Mucosa of rectum (tissue), 2 donors: ENCODE data around the gene TUT4.

Experiments
- H3K27ac ChIP-seq, 2 donors: one replicate each; pipeline ENCODE4 v1.7.0; 2013; ENCODE audit warnings: inconsistent platforms in 2 of 2, low read depth in 2 of 2, low read length in 2 of 2
- H3K27me3 ChIP-seq, 2 donors: one replicate each; pipeline ENCODE4 v1.7.0; 2013; ENCODE audit warnings: low read length in 2 of 2; ENCODE audit not compliant: control insufficient read depth in 2 of 2, insufficient read depth in 2 of 2
- H3K36me3 ChIP-seq, 2 donors: one replicate each; pipeline ENCODE4 v1.7.0; 2013; ENCODE audit warnings: low read length in 2 of 2; ENCODE audit not compliant: control insufficient read depth in 2 of 2, insufficient read depth in 2 of 2
- H3K4me1 ChIP-seq, 2 donors: one replicate each; pipeline ENCODE4 v1.7.0; 2013; ENCODE audit warnings: low read length in 2 of 2, mild to moderate bottlenecking in 1 of 2; ENCODE audit not compliant: control insufficient read depth in 2 of 2, insufficient read depth in 2 of 2
- H3K4me3 ChIP-seq, 2 donors: one replicate each; pipeline ENCODE4 v1.7.0; 2013; ENCODE audit warnings: low read length in 2 of 2
- H3K9ac ChIP-seq, 2 donors: one replicate each; pipeline ENCODE4 v1.7.0; 2013; ENCODE audit warnings: low read length in 2 of 2, low read depth in 1 of 2, mild to moderate bottlenecking in 1 of 2
- H3K9me3 ChIP-seq, 2 donors: one replicate each; pipeline ENCODE4 v1.7.0; 2013; ENCODE audit warnings: low read length in 2 of 2; ENCODE audit not compliant: control insufficient read depth in 2 of 2
- donor health status: healthy.
- donor health status: Normal muscosa, but diverticular disease.

Gene TUT4

DNA sequence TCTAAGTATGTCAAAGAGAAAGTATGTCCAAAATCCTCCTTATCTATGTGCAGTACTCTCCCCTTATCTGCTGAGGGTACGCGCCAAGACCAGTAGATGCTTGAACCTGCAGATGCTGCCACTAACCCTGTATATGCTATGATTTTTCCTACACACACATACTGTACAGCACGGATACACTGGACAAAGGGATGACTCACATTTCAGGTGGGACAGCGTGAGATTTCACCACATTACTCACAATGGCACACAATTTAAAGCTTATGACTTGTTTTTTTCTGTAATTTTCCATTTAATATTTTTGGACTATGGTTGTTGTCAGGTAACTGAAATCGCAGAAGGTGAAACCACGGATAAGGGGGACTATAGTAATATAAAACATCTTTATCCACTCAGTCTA, 152.8 kb downstream of the TUT4 start:
- H3K9me3 ChIP-seq, result no peaks in the 10 kb centered on the region
- no peak overlapping the region for H3K4me3 ChIP-seq
- H3K27me3 ChIP-seq, result no peaks in the 10 kb centered on the region
- H3K9ac ChIP-seq, result no peak overlapping the region
- peaks cover 0 to 3% of the 10 kb centered on the region in 2 donors for H3K36me3 ChIP-seq
- H3K4me1 ChIP-seq, result peaks cover 11 to 13% of the 10 kb centered on the region in 2 donors
- H3K27ac ChIP-seq, result no peak overlapping the region

DNA sequence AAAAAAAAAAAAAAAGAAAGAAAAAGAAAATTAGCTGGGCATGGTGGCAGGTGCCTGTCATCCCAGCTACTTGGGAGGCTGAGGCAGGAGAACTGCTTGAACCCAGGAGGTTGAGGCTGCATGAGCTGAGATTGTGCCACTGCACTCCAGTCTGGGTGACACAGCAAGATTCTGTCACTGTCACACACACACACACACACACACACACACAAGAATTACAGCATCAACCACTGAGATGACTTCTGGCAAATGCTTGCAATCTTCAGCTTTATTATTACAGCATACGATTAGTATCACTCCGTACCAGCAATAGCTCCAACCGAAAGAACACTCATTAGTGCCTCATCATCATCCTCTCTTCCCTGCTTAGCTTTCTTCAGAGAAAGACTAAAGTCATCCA, 153.3 kb downstream of the TUT4 start:
- no peak overlapping the region for H3K4me3 ChIP-seq
- H3K9ac ChIP-seq, result no peak overlapping the region
- H3K27me3 ChIP-seq, result no peaks in the 10 kb centered on the region
- H3K4me1 ChIP-seq, result peaks cover 11% of the 10 kb centered on the region in 2 donors
- H3K27ac ChIP-seq, result no peak overlapping the region
- H3K9me3 ChIP-seq, result no peaks in the 10 kb centered on the region
- H3K36me3 ChIP-seq, result peaks cover 0 to 3% of the 10 kb centered on the region in 2 donors

DNA sequence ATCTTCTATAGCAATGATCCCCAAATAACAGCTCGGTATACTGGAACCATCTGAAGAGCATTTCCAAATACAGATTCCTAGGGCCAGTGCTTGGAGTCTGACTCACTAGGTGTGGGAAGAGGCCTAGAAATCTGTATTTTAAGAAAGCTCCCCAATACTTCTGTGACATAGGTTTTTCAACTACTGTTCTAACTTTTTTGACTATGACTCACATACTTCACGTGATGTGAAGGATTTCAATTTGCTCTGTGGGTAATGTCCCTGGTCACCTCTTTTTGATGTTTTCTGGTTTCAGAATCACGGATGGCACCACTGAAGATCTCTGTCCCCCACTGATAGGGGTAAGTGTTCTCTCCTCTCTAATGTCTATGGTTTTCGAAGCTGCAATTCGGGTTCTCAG, 159.7 kb downstream of the TUT4 start:
- H3K36me3 ChIP-seq, result peaks cover 2% of the 10 kb centered on the region in 2 donors
- H3K27me3 ChIP-seq, result no peaks in the 10 kb centered on the region
- no peaks in the 10 kb centered on the region for H3K4me1 ChIP-seq
- no peak overlapping the region for H3K4me3 ChIP-seq
- no peak overlapping the region for H3K9ac ChIP-seq
- no peaks in the 10 kb centered on the region for H3K9me3 ChIP-seq
- H3K27ac ChIP-seq, result no peak overlapping the region

DNA sequence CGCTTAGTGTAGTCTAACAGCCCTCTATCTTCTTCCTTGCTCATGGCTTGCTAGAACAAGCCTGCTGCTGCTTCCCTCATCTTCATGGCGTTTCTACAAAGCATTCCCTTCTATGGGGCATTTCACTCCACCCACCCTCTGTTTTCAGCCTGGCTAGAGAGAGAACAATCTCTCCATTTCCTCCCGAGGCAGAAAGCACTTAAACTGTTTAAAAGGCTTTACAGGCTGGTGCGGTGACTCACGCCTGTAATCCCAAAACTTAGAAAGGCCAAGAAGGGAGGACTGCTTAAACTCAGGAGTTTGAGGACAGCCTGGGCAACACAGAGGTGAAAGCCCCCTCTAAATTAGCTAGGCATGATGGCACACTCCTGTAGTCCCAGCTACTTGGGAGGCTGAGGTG, 166.4 kb downstream of the TUT4 start:
- H3K4me1 ChIP-seq, result no peaks in the 10 kb centered on the region
- no peaks in the 10 kb centered on the region for H3K27me3 ChIP-seq
- H3K4me3 ChIP-seq, result no peak overlapping the region
- H3K36me3 ChIP-seq, result peaks cover 2 to 8% of the 10 kb centered on the region in 2 donors
- H3K27ac ChIP-seq, result no peak overlapping the region
- no peaks in the 10 kb centered on the region for H3K9me3 ChIP-seq
- no peak overlapping the region for H3K9ac ChIP-seq

DNA sequence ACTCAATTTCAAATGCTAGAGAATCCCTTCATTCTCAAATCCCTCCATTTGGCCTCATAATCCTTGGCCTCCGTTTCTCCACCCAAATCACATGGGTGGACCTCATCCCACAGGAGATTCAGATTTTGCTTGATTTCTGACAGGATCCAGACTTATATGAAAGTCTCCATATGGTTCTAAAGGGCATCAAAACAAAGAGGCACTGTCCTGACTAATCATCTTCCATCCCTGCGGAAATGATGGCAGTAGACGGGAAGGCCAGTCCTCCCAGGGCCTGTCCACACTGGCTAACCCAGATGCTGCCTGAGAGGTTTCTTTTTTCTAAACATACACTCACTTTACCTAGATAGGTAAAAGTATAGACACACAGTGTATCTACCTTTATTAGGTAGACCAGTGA, 167.5 kb downstream of the TUT4 start:
- Histone ChIP-seq H3K27me3 (no peaks in the 10 kb centered on the region), H3K9ac (no peak overlapping the region), H3K4me3 (no peak overlapping the region), H3K9me3 (no peaks in the 10 kb centered on the region), H3K27ac (no peak overlapping the region), H3K4me1 (no peaks in the 10 kb centered on the region), H3K36me3 (peaks cover 2 to 8% of the 10 kb centered on the region in 2 donors)
